AG08396 (cell line): ENCODE data around the gene ABCC1.
"Not testable (repeated sequence)": the region's sequence is repeated elsewhere in the genome, so short reads cannot be mapped to it uniquely, and the experiment has no call there.

Experiments used
- DNase-seq: peaks from one replicate; pipeline ENCODE4 v3.0.0; 2012; ENCODE audit warnings: low spot score, mixed read lengths

ABCC1 gene

DNA sequence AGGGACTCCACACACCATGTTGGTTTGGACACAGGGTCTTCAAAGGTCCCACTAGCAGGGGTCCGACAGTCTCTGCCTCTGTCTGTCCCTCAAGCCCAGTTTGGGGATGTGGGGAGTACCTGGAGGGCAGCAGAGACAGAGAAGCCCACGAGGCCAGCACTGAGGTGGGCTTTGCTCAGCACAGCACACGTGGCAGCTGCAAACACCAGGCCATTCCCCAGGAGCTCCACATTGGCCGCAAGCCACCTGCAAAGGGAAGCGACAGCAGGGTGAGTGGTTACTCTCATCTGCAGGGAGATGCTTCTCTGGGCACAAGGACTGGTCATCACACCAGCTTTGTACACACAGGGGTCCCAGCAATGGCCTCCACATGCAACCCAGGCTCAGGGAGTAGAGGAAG is 211.9 kb downstream of the ABCC1 start:
- DNase-seq: no peak

DNA sequence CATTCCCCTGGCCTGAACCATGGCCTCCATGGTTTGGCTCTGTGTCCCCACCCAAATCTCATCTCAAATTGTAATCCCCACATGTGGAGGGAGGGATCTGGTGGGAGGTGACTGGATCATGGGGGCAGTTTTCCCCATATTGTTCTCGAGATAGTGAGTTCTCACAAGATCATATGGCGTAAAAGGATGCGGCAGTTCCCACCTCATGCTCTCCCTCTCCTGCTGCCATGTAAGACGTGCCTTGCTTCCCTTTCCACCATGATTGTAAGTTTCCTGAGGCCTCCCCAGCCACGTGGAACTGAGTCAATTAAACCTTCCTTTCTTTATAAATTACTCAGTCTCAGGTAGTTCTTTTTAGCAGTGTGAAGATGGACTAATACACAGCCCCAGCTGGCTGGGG is 212.4 kb downstream of the ABCC1 start:
- not testable (repeated sequence) for DNase-seq

DNA sequence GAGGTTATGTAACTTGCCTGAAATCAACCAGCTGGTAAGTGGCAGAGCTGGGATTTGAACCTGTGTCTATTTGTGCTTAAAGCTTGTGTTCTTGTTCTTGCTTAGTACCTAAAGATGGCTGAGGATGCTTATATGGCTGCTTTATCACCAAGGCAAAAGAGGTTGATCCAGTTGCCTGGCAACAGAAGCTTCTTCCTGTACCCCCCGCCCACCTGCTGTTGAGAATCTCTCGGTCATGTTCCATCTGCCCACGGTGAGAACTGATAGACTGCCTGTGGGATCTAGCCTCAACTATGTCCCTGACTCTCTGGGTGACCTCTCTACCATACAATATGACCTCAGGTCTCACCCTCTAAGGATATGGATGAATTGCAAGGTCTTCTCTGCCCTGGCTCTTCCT is 213.2 kb downstream of the ABCC1 start:
- DNase-seq: no peak

DNA sequence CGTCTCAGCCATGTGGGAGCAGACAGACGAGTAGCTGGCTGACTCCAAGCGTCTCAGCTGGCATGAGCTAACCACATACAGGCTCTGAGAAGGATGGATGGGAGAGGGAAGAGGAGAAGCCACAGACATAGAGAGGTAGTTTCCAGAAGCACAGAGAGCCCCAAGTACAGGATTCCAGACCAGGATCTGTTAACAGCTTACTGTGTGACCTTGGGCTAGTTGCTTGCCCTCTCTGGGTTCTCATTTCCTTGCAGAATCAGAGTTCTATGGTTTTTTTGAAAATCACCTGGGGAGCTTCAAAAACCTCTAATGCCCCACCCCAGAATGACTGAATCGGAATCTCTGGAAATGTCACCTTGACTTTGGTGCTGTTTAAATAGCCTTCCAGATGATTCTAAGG is 213.7 kb downstream of the ABCC1 start:
- no peak for DNase-seq

DNA sequence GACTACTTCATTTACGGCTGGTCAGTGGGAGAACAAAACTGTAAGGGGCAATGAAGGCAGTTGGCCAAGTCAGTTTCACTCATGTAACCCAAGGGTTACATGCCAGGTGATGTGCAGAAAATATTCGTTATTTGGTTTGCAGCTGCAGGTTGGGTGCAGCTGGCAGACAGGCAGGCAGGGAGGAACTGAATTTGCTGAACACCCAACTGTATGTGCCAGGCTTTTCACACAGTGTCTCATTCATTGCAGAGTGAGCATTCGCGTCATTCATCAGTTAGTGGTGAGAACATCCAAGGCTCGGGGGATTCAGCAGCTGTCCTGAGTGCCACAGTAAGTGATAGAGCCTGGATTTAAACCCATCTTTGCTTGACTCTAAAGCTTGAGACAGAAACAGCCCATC is 214.2 kb downstream of the ABCC1 start:
- DNase-seq: no peak

DNA sequence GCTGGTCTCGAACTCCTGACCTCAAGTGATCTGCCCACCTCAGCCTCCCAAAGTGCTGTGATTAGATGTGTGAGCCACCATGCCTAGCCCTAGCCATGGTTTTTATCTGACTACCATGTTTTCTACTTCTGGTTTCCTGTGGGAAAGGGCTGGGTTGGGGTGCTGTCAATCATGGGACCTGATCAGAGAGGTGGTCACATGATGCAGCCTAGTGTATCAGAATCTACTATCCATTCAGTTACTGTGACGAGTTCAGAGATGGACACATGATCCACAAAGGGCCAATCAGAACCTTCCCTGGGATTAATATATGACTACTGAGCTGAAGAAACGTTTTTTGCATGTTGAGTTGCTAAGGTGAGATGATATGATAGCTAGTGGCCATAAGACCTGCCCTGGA is 214.8 kb downstream of the ABCC1 start:
- no peak for DNase-seq

DNA sequence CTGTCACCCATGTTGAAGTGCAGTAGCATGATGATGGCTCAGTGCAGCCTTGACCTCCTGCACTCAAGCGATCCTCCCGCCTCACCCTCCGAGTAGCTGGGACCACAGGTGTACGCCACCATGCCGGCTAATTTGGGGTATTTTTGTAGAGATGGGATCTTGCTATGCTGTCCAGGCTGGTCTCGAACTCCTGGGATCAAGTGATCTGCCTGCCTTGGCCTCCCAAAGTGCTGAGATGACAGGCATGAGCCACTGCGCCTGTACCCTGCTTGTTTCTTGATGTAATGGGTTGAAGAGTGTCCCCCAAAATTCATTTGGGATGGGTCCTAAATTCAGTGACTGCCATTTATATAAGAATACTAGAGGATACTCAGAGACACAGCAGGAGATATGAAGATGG is 216.7 kb downstream of the ABCC1 start:
- no peak for DNase-seq

DNA sequence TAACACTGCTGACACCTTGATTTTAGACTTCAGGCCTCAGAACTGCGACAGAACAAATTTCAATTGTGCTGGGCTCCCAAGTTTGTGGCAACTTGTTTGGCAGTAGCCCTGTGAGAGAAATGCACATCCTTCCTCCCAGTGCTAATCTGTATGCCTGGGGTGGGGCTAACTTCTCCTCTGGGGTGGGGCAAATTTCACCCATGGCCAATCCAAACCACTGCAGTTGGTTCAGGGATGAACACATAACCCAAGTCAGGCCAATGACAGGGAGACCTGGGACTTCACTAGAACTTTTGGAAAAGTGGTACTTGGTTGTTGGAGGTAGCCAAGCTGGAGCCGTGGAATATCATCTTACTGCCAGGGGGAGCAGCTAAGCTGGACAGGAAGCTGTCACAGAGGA is 217.5 kb downstream of the ABCC1 start:
- no peak for DNase-seq

DNA sequence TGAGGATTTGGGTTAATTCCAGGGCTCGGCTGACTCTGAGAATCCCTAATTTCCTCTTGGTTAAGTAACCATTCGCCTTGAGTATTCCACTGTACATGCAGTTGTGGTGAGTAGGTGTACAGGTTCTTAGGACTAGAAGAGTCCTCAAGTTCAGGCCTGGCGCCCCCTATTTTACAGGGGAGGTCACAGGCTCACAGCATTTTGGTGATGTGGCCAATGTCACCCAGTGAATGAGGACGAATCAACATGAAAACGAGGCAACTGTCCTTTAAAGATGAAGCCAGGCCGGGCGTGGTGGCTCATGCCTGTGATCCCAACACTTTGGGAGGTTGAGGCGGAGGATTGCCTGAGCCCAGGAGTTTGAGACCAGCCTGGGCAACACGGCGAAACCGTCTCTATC is 218.5 kb downstream of the ABCC1 start:
- no peak for DNase-seq

DNA sequence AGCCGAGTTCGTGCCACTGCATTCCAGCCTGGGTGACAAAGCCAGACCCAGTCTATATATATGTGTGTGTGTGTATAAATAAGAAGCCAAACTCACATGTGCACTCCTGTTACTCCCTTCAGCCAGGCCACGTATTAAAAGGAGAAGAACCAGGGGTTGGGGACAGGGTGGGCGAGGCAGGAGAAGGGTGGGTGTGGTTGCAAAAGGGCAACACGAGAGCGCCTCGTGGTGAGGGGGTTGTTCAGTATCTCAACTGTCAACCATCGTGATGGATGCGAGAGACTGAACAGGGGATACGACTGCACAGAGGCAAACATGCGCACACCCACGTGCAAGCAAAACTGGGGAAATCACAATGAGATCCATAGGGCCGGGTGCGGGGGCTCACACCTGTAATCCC is 219.0 kb downstream of the ABCC1 start:
- no peak for DNase-seq

DNA sequence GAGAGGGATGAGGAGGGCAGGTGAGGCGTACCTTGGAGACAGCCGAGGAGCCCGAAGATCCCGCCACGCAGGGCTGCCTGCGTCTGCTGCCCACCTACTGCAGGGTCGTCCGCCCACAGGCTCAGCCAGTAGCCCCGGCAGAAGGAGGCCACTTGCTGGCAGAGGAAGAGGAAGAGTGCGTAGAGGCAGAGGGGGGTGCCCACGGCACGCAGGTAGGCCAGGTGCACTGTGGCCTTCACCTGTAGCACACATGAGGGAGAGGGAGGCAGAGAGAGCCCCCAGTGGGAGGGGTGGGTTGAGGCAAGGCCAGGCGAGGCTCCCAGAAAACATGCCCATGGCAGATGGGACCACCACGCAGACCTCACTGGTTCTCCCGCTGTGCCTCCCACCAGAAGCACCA is 220.2 kb downstream of the ABCC1 start:
- no peak for DNase-seq

DNA sequence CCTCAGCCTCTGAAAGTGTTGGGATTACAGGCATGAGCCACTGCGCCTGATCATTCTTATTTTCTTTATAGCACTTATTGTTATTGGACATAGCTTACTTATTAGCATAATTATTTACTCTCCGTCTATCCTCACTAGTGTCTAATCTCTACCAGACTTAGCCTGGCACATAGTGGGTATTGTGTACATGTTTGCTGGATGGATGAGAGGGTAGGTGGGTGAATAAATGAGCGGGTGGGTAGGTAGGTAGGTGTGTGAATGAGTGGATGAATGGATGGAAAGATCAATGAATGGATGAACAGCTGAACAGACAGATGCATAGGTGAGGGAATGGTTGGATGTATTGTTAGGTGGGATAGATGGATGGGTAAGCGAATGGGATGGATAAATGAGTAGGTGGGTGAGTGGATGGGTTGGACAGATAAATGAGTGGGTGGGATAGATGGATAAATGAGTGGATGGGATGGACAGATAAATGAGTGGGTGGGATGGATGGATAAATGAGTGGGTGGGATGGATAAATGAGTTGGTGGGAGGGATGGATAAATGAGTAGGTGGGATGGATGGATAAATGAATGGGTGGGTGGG is 222.0 kb downstream of the ABCC1 start:
- no peak for DNase-seq

DNA sequence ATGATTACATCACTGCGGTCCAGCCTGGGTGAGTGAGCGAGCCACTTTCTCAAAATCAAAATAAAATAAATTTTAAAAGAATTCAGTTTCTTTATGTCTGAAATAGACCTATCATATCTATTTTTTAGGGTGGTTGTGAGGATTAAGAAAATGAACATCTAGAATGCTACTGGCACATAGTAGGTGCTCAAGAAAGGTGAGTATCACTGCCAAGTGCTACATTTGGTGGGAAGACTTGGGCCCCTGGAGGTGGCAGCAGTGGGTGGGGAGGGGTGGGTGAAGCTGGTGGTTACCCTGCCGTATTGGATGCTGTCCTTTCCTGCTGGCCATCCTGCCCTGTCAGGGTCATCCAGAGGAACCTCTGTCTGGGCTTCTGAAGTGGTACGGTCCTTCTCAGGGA is 223.6 kb downstream of the ABCC1 start:
- DNase-seq: no peak

DNA sequence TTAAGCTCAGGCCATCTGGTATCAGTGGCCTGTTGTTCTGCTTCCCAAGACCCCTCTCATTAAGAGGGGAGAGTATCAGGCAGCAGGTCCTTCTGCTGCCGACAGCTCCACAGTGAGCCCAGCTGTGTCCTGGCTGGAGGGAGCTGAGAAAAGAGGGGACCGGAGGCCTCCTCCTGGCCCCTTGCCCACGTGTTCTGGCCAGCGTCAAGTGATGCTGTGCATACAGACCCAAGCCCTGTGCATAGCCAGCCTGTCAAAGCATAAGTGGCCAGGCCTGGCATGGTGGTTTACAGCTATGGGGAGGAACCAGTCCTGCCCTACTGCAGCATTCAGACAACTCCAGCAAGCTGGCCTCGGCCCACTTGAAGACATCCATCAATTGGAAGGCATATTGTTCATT is 225.9 kb downstream of the ABCC1 start:
- DNase-seq: no peak

DNA sequence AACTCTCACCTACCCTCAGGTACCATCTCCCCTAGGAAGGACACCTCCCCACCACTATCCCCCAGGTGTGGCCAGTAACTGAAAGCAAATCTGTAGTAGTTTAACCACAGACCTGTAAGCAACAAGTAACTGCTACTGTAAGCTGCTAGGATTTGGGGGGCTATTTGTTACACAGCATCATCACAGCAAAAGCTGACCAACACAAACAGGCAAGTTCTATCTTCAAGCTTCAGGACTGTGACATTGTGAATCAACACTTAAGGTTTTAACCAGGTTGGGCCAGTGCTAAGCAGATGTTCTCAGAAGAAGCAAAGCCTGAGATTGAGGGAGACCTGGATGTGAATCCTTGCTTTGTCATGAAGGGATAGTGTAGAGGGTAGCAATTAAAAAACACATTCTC is 226.9 kb downstream of the ABCC1 start:
- no peak for DNase-seq

DNA sequence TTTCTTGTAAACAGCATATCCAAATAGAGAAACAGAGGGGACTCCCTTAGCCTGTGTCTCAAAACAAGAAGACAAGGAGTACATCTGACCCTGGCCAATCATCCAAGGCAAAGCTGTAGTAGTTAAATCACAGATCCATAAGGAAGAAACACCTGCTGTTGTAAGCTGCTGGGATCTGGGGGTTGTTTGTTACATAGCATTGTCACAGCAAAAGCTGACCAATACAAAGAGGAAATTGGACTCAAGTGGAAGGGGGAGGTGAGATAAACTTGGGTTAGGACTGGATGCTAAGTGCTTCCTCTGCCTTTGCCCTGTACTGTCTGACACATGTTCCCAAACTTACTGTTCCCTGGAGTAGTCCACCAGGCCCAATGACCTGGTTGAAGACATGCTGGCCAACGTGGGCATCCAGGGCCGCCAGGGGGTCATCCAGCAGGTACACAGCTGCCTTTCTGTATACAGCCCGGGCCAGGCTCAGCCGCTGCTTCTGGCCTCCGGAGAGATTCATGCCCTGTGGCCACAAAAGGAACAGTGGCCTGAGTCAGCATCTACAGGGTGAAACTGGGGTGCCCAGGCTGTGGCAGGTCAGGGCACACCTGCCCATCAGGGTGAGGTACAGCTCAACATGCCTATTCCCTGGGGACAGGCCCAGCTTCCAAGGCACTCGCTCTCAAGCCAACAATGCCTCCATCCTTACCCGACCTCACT is 229.2 kb downstream of the ABCC1 start:
- DNase-seq: no peak

DNA sequence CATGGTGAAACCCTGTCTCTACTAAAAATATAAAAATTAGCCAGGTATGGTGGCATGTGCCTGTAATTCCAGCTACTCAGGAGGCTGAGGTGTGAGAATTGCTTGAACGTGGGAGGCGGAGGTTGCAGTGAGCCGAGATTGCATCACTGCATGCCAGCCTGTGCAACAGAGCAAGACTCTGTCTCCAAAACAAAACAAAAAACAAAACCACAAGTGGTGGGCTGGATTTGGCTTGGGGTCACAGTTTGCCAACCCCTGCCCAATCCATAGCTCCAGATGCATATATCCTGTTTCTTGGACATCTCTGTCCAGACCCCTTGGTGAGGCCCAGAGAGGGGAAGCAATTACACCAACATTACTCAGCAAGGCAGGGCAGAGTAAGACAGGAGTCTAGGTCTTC is 232.3 kb downstream of the ABCC1 start:
- not testable (repeated sequence) for DNase-seq

DNA sequence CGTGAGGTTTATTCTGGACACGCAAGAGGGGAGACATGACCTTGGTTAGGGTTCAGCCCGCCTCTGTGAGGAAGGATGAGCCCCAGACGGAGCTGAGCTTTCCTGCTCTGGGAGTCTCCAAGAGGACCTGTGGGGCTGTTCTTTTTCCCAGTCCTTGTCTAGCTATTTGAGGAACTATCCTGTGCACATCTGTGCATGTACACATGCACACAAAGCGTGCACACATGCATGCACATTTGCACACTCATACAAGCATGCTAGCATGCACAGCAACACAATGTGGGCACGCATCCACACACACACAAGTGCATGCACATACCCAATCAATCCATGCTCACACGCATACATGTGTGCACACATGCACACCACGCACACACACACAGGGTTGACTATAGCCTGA is 233.5 kb downstream of the ABCC1 start:
- no peak for DNase-seq

DNA sequence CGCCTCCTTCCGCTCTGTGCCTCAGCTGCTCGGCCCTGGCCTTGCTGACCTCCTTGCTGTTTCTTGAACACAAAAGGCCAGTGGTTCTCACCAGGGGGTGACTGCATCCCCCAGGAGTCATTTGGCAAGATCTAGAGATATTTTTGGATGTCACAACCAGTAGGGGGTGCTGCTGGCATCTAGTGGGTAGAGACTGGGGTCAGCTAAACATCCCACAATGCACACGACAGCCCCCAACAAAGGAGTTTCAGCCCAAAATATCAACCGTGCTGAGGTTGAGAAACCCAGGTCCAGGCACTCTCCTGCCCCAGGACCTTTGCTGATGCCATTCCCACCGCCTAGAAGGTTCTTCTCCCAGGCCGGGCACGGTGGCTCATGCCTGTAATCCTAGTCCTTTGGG is 234.1 kb downstream of the ABCC1 start:
- no peak for DNase-seq

DNA sequence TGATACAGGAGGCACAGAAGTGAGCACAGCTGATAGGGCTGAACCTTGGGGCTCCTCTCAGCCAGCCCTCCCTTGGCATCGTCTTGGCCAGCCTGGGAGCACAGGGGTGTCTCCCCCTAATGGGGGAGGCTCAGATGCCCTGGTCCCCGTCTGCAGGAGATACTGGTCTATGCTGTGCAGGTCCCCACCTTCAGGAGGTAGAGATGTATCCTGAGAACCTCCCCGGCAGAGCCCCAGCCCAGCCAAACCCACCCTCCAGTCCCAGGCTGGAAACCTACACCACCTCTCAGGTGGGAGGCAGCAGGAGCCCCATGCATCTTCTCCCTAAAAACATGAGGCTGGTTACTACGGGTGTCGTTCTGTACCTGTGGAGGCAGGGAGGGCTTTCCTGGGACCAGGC is 235.2 kb downstream of the ABCC1 start:
- DNase-seq: no peak

DNA sequence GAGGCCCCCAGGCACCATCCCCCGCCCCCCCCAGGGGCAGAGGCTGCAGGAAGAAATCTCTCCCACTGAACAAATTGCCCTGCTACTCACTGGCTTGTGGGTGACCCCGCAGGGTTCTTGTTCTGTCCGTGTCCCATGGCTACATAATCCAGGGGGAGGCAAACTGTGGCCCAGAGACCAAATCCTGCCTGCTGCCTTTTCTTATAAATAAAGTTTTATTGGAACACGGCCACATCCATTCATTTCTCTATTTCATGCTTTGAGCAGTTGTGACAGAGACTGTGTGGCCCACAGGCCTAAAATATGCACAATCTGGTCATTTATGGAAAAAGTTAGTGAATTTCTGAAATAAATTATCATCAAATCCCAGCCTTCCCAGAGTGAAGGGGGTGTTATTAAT is 235.7 kb downstream of the ABCC1 start:
- DNase-seq: no peak

DNA sequence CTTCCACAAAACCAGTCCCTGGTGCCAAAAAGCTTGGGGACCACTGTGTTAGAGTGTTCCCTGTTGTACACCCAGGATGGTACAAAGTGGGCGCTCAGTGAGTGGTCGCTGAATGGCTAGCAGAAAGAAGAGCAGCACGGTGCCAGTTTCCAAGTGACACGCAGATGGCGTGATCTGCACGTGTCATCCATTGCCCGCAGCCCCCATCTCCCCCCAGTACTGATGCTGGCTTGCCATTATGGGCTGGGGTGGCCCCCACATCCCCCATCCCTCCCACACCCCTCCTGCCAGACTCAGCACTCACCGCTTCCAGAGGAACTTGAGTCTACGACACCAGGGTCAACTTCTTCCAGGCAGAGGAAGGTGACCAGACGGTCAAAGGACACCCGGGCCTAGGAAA is 237.4 kb downstream of the ABCC1 start:
- DNase-seq: no peak

DNA sequence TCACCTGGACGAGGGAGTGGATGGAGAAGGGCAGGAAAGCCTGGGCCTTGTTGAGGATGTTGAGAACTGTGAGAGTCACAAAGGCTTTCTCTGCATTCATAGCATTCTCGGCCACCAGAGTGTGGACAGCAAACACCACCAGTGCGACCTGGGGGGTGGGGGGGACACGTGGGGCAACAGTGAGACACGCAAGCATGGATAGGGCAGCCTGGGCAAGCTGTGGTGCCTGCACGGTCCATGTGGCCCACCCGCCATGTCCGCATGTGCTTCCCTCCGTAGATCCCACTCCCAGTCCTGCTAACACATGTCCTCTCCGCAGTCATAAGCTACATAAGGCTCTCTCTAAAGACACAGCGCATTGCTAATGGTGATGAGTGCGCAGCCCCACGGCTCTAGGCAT is 239.4 kb downstream of the ABCC1 start:
- no peak for DNase-seq

DNA sequence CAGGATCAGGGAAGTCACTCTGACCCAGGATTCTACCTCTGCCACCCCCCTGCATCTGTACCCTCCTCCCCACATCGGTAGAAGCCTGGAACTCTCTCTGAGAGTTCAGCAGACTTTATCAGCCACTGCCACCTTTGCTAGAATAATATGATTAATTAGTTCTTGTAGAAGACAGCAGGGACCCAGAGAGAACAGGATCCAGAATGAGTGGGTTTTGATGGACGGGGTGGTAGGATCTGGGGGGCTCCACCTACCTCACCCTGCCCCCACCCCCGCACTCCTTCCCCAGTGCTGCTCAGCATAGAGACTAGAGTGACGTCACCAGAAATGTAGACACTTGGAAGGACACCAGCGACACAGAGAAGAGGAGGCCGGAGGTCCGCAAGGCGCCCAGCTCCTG is 240.4 kb downstream of the ABCC1 start:
- no peak for DNase-seq
